NCI-H1417 (cell line): Measurements from ENCODE around the gene TMEM190.
A peak's percentile ranks its signal among the peaks of the same experiment; 100 is the strongest.
"Not testable (repeated sequence)": the region's sequence is repeated elsewhere in the genome, so short reads cannot be mapped to it uniquely, and the experiment has no call there.

ENCODE experiments used
- DNase-seq, 3 experiments: peaks; one replicate each; lab custom pipeline; 2025; lab: John Stamatoyannopoulos, UW

The TMEM190 gene

GRCh38 chr19:55376241-55376933 lies at the start of gene TMEM190:
TMEM190 (plus strand) TSS chr19:55376826; CDS start chr19:55376854, 28 bp downstream.
- DNase-seq, result no peak

GRCh38 chr19:55328774-55329318 lies 47.8 kb upstream of the TMEM190 start:
- not testable (repeated sequence) for DNase-seq

GRCh38 chr19:55329791-55330190 lies 46.8 kb upstream of the TMEM190 start:
- DNase-seq, result not testable (repeated sequence)

GRCh38 chr19:55333870-55334269 lies 42.8 kb upstream of the TMEM190 start:
- DNase-seq, result no peak

- DNase-seq, result no peak
These were observed 40.5 kb upstream of the TMEM190 start for GRCh38 chr19:55336101-55336500.

- DNase-seq, result peak; percentile 99 to 100 (median 100)
These were observed 37.3 kb upstream of the TMEM190 start, which contains the start of gene KMT5C for GRCh38 chr19:55339105-55339888. KMT5C (plus strand) TSS chr19:55339876; CDS start chr19:55341937, 2,061 bp downstream.

GRCh38 chr19:55339889-55340783 lies 36.5 kb upstream of the TMEM190 start:
- peak in 2 of 3 experiments; percentile 63 to 64 for DNase-seq

GRCh38 chr19:55340784-55341147 lies 35.9 kb upstream of the TMEM190 start:
- DNase-seq, result peak in 1 of 3 experiments; percentile 86

- DNase-seq, result peak; percentile 87 to 93 (median 88)
These were observed 35.4 kb upstream of the TMEM190 start for GRCh38 chr19:55341171-55341588.

GRCh38 chr19:55341595-55342531 lies 34.8 kb upstream of the TMEM190 start:
- DNase-seq, result no peak

- peak in 1 of 3 experiments; percentile 16 for DNase-seq
These were observed 32.2 kb upstream of the TMEM190 start for GRCh38 chr19:55344444-55344843.

GRCh38 chr19:55345101-55345817 lies 31.4 kb upstream of the TMEM190 start:
- DNase-seq, result no peak

- no peak for DNase-seq
These were observed 30.6 kb upstream of the TMEM190 start for GRCh38 chr19:55345818-55346724.

GRCh38 chr19:55346725-55347441 lies 29.7 kb upstream of the TMEM190 start:
- DNase-seq, result no peak

GRCh38 chr19:55347442-55348009 lies 29.1 kb upstream of the TMEM190 start:
- DNase-seq, result no peak

GRCh38 chr19:55348317-55349034 lies 28.1 kb upstream of the TMEM190 start:
- DNase-seq, result peak in 1 of 3 experiments; percentile 35
